ENCODE data around the gene ENTPD6.

DNA sequence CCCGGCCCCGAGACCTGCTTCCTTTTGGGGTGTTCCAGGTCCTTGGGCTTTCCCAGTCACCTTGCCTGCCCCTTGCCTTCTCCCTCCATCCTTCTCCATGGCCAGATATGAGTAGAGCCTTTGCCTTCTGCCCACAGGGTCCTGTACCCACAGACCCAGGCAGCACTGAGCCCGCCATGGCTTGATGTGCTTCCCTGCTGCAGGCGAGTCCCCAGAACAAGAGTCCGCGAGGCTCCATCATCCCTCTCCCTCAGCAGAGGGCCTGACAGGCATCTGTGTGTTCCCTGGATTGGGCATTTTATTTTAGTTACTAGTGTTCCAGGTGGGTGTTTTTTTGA lies 74.3 kb downstream of the ENTPD6 start:
- TF ChIP-seq FEZF1 (tag by site-specific recombination; IDR thresholded peaks at IDR 0.05) (no peak), ZNF501 (tag by site-specific recombination; IDR thresholded peaks at IDR 0.05) (no peak), ZNF157 (tag by site-specific recombination; IDR thresholded peaks at IDR 0.05) (no peak), KLF9 (tag by site-specific recombination; IDR thresholded peaks at IDR 0.05; ENCODE audit: low read depth) (no peak), ZFHX2 (tag by site-specific recombination; conservative IDR thresholded peaks at IDR 0.05) (no peak), TCF7L2 (IDR thresholded peaks at IDR 0.05; ENCODE audit: borderline replicate concordance, low read depth, low read length) (no peak), ZNF654 (tag by site-specific recombination; IDR thresholded peaks at IDR 0.05; ENCODE audit: low read depth) (no peak), ZNF585B (tag by site-specific recombination; IDR thresholded peaks at IDR 0.05) (no peak), HOXA7 (CRISPR knock-in tag; IDR thresholded peaks at IDR 0.05; ENCODE audit: borderline replicate concordance) (no peak)
- TF ChIP-seq, protein P1, sequence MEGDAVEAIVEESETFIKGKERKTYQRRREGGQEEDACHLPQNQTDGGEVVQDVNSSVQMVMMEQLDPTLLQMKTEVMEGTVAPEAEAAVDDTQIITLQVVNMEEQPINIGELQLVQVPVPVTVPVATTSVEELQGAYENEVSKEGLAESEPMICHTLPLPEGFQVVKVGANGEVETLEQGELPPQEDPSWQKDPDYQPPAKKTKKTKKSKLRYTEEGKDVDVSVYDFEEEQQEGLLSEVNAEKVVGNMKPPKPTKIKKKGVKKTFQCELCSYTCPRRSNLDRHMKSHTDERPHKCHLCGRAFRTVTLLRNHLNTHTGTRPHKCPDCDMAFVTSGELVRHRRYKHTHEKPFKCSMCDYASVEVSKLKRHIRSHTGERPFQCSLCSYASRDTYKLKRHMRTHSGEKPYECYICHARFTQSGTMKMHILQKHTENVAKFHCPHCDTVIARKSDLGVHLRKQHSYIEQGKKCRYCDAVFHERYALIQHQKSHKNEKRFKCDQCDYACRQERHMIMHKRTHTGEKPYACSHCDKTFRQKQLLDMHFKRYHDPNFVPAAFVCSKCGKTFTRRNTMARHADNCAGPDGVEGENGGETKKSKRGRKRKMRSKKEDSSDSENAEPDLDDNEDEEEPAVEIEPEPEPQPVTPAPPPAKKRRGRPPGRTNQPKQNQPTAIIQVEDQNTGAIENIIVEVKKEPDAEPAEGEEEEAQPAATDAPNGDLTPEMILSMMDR (tag by site-specific recombination; IDR thresholded peaks at IDR 0.05), result no peak
- TF ChIP-seq, protein P2, sequence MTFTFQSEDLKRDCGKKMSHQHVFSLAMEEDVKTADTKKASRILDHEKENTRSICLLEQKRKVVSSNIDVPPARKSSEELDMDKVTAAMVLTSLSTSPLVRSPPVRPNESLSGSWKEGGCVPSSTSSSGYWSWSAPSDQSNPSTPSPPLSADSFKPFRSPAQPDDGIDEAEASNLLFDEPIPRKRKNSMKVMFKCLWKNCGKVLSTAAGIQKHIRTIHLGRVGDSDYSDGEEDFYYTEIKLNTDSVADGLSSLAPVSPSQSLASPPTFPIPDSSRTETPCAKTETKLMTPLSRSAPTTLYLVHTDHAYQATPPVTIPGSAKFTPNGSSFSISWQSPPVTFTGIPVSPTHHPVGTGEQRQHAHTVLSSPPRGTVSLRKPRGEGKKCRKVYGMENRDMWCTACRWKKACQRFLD (tag by site-specific recombination; IDR thresholded peaks at IDR 0.05), result no peak
- TF ChIP-seq, protein P3, sequence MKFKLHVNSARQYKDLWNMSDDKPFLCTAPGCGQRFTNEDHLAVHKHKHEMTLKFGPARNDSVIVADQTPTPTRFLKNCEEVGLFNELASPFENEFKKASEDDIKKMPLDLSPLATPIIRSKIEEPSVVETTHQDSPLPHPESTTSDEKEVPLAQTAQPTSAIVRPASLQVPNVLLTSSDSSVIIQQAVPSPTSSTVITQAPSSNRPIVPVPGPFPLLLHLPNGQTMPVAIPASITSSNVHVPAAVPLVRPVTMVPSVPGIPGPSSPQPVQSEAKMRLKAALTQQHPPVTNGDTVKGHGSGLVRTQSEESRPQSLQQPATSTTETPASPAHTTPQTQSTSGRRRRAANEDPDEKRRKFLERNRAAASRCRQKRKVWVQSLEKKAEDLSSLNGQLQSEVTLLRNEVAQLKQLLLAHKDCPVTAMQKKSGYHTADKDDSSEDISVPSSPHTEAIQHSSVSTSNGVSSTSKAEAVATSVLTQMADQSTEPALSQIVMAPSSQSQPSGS (tag by site-specific recombination; IDR thresholded peaks at IDR 0.05; ENCODE audit: low read depth), result no peak
- TF ChIP-seq, protein P4, sequence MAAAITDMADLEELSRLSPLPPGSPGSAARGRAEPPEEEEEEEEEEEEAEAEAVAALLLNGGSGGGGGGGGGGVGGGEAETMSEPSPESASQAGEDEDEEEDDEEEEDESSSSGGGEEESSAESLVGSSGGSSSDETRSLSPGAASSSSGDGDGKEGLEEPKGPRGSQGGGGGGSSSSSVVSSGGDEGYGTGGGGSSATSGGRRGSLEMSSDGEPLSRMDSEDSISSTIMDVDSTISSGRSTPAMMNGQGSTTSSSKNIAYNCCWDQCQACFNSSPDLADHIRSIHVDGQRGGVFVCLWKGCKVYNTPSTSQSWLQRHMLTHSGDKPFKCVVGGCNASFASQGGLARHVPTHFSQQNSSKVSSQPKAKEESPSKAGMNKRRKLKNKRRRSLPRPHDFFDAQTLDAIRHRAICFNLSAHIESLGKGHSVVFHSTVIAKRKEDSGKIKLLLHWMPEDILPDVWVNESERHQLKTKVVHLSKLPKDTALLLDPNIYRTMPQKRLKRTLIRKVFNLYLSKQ (tag by site-specific recombination; IDR thresholded peaks at IDR 0.05; ENCODE audit: borderline replicate concordance), result no peak

Measured in HEK293 (cell line).